GM18907 (cell line): Measurements from ENCODE around the gene ZMAT2.
"Not testable (repeated sequence)": the region's sequence is repeated elsewhere in the genome, so short reads cannot be mapped to it uniquely, and the experiment has no call there.

Source experiments
- ATAC-seq: cut with Tn5 transposase; IDR thresholded peaks from one replicate; pipeline ENCODE4 v1.9.1; 2021; ENCODE audit warnings: mild to moderate bottlenecking, moderate library complexity; ENCODE audit not compliant: unreplicated experiment

Gene ZMAT2

GRCh38 chr5:140707812-140708211 is 7.6 kb downstream of the ZMAT2 start:
- ATAC-seq = no peak

- ATAC-seq = not testable (repeated sequence)
Observed at GRCh38 chr5:140708787-140709186, 8.5 kb downstream of the ZMAT2 start.

DNA sequence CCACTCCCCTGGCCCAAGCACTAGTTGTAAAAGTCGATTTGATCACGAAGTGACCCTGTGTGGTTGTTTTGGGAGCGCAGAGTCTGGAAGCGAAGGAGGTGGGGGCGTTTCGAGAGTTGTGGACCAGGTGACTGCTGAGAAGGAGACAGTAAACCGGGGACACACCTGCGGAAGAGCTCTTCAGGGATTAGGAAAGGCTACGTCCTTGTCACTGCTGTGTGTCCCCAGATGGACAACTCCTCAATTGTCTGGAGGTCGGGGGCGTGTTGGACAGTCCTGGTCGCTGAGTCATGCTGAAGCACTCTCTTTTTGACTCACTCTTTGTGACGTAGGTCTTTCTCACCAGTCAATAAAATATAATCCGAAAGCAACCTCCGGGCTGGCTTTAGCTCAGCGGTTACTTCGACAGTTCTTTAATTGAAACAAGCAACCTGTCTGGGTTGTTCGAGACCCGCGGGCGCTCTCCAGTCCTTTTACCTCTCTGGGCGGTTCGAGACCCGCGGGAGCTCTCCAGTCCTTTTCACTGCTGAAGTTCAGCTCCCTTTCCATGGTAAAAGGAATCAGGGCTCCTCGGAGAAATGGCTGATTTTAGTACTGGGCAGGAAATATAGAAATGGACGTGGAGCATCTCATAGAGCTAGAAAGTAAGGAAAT is 10.8 kb downstream of the ZMAT2 start:
- ATAC-seq = peak; percentile 93

GRCh38 chr5:140711794-140712193 is 11.5 kb downstream of the ZMAT2 start:
- no peak for ATAC-seq

DNA sequence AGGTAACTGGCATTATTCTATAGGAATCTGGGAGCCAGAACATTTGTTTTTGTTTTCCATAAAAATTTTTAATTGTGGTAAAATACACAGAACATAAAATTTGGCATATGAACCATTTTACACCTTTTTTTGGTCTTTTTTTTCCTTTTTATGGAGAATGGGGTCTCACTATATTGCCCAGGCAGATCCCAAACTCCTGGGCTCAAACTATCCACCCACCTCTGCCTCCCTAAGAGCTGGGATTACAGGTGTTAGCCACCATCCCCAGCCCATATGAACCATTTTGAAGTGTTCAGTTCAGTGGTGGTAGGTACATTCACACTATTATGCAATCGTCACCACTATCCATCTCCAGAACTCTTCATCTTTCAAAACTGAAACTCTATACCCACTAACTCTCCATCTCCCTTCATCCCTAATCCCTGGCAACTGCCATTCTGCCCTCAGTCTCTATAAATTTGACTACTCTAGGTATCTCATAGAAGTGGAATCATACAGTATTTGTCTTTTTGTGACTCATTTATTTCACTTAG is 13.4 kb downstream of the ZMAT2 start:
- ATAC-seq = no peak

GRCh38 chr5:140716238-140716637 is 16.0 kb downstream of the ZMAT2 start:
- not testable (repeated sequence) for ATAC-seq

GRCh38 chr5:140718266-140718592 is 18.0 kb downstream of the ZMAT2 start:
- ATAC-seq = no peak

- ATAC-seq = not testable (repeated sequence)
Observed at GRCh38 chr5:140720738-140721137, 20.5 kb downstream of the ZMAT2 start.

GRCh38 chr5:140721395-140721794 is 21.1 kb downstream of the ZMAT2 start:
- ATAC-seq = not testable (repeated sequence)

DNA sequence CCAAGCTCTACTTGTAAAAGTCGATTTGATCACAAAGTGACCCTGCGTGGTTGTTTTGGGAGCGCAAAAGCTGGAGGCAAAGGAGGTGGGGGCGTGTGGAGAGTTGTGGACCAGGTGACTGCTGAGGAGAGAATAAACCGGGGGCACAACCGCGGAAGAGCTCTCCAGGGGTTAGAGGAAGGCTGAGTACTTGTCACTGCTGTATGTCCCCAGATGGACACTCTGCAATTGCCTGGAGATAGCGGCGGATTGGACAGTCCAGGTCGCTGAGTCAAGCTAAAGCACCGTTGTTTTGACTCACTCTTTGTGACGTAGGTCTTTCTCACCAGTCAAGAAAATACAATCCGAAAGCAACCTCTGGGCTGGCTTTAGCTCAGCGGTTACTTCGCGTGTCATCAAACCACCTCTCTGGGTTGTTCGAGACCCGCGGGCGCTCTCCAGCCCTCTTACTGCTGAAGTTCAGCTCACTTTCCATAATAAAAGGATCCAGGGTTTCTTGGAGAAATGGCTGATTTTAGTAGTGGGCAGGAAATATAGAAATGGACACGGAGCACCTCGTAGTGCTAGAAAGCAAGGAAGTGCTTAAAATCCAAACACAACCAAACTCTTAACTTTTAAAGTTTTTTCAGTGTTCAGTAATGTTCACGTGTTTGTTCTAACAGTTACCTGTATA is 25.7 kb downstream of the ZMAT2 start:
- ATAC-seq = peak; percentile 84

DNA sequence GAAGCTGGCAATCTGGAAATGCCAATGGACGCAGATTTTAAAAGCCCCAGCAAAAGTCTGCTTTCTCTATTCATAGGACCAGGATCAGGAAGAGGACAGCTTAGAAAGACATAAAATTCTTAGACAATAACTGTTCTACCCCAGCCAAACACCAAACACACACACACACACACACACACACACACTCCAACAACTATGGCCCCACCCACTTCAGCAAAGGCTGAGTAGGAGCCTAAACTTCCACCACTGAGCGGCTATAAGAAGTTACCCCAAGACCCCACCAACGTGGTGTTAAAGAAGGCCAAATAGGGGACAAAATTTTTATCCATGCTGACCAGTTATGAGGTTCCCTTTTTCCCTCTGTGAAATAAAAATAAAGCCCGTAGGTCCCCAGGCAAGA is 32.9 kb downstream of the ZMAT2 start:
- no peak for ATAC-seq

GRCh38 chr5:140734354-140734753 is 34.1 kb downstream of the ZMAT2 start:
- no peak for ATAC-seq

DNA sequence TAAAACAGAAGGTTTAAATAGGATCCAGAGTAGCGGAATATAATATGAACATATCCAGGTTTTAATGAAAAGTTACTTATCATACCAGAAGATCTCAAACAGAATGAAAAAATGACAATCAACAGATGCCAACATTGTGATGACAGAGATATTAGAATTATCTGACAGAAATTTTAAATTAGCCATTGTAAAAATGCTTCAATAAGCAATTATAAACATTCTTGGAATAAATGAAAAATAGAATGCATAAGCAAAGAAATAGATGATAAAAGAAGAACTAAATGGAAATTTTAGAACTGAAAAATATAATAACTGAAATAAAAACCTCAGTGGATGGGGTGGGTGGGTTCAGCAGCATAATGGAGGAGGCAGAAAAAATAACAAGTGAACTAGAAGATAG is 37.2 kb downstream of the ZMAT2 start:
- no peak for ATAC-seq

DNA sequence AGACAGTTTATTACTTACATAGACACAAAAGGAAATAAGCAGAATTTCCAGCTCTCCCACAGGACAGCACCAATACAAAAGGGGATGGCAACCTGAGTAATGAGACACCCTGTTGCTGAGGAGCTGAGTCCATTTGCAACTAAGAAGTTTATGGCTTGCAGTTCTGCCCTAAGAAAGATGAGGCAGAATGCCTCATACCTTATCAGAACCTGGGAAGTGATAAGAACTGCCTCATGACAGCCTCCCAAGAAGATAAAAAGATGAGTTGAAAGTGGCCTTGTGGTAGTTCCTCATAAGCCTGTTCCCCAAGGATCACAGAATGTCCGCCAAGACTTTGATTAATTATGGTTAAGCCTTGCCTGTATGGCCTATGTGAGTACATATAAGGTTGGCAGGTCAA is 41.7 kb downstream of the ZMAT2 start:
- ATAC-seq = no peak

DNA sequence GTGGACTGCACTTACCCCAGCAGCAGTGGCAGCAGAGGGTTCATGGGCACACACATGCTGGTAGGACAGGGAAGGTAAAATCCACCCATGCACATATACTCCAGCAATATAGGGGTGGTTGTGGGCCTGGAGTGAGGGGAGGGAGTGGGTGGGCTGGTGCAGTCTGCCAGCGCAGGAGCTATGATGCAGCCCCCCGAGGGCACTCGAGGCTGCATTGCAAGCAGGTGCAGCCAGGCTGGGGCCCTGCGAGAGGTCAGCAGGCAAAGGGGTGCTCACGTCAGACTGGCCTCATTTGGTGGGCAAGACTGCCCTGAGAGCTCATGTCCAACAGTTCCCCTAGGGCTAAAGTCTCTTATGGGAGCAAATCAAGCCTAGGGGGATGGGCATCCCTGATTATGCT is 53.3 kb downstream of the ZMAT2 start:
- ATAC-seq = no peak
